Measurements from ENCODE around the gene HEXIM2.

Gene HEXIM2

DNA sequence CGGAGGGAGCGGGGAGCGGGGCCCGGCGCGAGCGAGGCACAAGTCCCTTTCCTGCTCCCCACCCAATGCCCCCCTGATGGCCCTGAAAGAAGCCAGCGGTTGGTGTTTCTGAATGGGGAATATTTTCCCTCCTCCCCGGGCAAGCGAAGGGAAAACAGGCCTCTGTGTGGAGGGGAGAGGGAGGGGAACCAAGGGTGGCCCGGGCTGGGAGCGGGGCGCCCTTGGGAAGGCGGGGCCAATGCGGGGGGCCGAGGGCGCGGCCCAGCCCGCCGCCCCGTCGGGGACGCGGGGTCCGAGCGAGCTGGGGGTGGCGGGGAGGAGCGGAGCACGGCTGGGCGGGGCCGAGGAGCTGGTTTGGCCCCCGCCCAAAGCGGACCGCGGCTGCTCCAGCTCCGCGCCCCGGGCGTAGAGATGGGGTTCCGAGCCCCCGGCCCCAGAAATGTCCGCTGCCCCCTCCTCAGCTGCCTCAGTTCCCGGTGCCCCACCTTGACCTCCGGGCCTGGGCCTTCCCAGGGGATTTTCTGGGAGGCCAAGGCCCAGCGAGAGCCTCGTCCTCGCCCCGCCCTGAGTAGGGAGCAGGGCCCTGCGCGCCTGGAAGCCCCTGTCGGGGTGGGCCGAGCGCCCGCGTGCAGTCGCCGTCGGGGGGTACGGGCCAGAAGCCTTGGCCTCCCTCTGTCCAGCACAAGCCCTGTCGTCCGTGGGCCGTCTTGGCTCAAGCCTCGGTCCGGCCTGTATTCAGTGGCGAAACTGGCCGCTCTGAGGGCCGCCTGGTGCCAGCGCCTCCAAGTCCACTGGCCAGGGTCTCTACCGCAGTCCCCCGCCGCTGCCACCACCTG, 17.3 kb upstream of the HEXIM2 start:
- TF ChIP-seq CTCF (IDR thresholded peaks at IDR 0.05; ENCODE audit: unreplicated experiment in 3 of 3), result no peak
- peak overlapping the region; percentile 90 to 100 (median 95) for H3K27ac Mint-ChIP-seq
- H3K4me3 Mint-ChIP-seq, result peak overlapping the region; percentile 61 to 80 (median 77)
- no peaks in the 10 kb centered on the region for H3K27me3 Mint-ChIP-seq (ENCODE audit: low read depth)
- H3K9me3 Mint-ChIP-seq, result no peaks in the 10 kb centered on the region
- peaks cover 25% of the 10 kb centered on the region for H3K4me1 Mint-ChIP-seq
- no peaks in the 10 kb centered on the region for H3K36me3 Mint-ChIP-seq (ENCODE audit: low read depth)

DNA sequence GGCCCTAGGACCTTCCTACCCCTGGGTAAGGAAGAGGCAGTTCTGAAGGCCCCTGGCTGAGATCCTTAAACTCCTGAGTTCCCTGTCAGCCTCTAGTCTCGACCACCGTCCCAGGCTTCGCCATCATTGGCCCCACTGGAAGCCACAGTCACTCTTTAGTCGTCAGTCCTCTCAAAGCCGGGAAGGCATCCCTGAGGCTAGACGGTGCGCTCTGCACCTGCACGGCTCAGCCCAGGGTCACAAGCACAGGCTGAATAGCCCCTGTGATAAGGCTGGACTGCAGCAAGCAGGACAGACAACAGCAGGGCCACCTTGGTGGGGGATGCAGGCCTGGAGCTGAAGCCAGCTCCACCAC, 16.7 kb upstream of the HEXIM2 start:
- H3K4me3 Mint-ChIP-seq, result peak overlapping the region; percentile 31 to 70 (median 48)
- peak overlapping the region; percentile 81 to 100 (median 84) for H3K27ac Mint-ChIP-seq
- no peaks in the 10 kb centered on the region for H3K27me3 Mint-ChIP-seq (ENCODE audit: low read depth)
- peaks cover 3% of the 10 kb centered on the region for H3K36me3 Mint-ChIP-seq (ENCODE audit: low read depth)
- H3K9me3 Mint-ChIP-seq, result no peaks in the 10 kb centered on the region
- H3K4me1 Mint-ChIP-seq, result peaks cover 23% of the 10 kb centered on the region
- TF ChIP-seq CTCF (IDR thresholded peaks at IDR 0.05; ENCODE audit: unreplicated experiment in 3 of 3), result no peak

DNA sequence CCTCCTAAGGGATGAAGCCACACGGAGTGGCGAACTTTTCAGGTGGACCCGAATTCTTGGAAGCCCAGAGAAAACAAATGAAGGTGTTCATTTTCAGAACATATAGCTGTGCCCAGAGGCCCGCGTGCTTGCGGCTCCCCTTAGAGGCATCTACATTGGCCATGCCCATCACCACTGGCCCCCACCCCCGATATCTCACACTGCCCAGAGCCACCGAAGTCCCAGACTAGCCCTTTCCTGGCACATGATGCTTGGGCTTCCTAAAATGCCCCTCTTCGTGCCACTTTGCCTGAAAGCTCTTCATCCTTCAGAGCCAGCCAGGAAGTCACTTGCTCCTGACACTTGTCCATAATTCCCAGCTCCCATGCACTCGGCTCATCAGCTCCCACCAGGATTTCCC, 15.5 kb upstream of the HEXIM2 start:
- no peaks in the 10 kb centered on the region for H3K9me3 Mint-ChIP-seq
- peak overlapping the region; percentile 100 for H3K27ac Mint-ChIP-seq
- H3K4me3 Mint-ChIP-seq, result peak overlapping the region; percentile 92 to 100 (median 96)
- TF ChIP-seq CTCF (IDR thresholded peaks at IDR 0.05; ENCODE audit: unreplicated experiment in 3 of 3), result no peak
- H3K4me1 Mint-ChIP-seq, result peaks cover 27% of the 10 kb centered on the region
- H3K27me3 Mint-ChIP-seq (ENCODE audit: low read depth), result no peaks in the 10 kb centered on the region
- peaks cover 3% of the 10 kb centered on the region for H3K36me3 Mint-ChIP-seq (ENCODE audit: low read depth)

DNA sequence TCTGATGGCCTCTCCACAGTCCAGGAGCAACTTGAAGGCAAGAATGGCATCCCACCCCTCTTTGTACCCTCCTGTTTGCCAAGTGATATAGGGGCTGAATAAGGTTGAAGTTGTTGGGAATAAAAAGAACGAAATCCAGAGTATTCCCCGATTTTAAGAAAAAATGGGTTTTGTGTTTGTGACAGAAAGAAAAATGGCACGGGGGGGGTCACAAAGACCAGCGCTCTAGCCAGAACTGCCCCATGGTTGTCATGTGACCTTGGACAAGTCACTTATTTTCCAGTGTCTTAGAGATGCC, 15.1 kb upstream of the HEXIM2 start:
- H3K27ac Mint-ChIP-seq, result peak overlapping the region; percentile 100
- peaks cover 3% of the 10 kb centered on the region for H3K36me3 Mint-ChIP-seq (ENCODE audit: low read depth)
- H3K4me3 Mint-ChIP-seq, result peak overlapping the region; percentile 92 to 100 (median 96)
- H3K4me1 Mint-ChIP-seq, result peaks cover 31% of the 10 kb centered on the region
- TF ChIP-seq CTCF (IDR thresholded peaks at IDR 0.05; ENCODE audit: unreplicated experiment in 3 of 3), result no peak
- no peaks in the 10 kb centered on the region for H3K9me3 Mint-ChIP-seq
- no peaks in the 10 kb centered on the region for H3K27me3 Mint-ChIP-seq (ENCODE audit: low read depth)

DNA sequence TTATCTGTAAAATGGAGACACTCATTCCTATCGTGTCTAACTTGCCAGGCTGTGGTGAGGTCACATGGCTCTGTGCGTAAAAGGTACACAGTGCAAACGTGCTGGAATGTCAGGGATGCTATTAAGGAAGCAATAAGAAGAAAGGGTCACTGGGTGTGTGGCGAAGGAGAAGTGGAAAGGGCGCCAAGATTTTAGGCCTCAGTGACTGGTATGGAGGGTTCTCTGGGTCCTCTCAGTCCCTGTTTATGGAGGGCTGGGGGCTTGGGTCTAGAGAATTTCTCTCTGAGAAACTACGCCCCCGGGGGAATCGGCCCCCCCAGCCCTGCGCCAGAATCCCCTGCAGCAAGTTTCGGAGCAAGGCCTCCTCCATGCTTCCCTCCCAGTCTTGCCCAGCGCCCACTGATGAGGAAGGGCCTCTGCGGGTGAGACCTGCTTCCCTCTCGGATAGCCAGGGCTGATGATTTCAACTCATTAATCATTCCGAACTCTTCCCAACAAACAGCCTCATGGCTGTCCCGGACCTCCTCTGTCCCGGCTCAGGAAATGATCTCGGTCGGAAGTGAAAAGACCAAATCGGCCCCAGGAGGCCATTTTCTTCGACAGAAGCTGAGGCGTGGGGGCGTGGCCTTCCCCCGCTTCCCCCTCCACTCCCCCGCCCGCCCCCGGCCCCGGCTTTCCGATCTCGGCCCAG, 14.6 kb upstream of the HEXIM2 start:
- Mint-ChIP-seq H3K9me3 (no peaks in the 10 kb centered on the region), H3K4me3 (peak overlapping the region; percentile 92 to 100 (median 96)), H3K4me1 (peaks cover 36% of the 10 kb centered on the region), H3K27me3 (ENCODE audit: low read depth) (no peaks in the 10 kb centered on the region), H3K27ac (peak overlapping the region; percentile 100), H3K36me3 (ENCODE audit: low read depth) (peaks cover 3% of the 10 kb centered on the region)
- no peak for TF ChIP-seq CTCF (IDR thresholded peaks at IDR 0.05; ENCODE audit: unreplicated experiment in 3 of 3)

Data from nephron (organoid).